HCT116 (cell line): Measurements from ENCODE around the gene DYDC2. TPM values are rescaled to one million over a fixed set of nuclear protein-coding genes. Genes with fewer than 3 reads are reported as not detected.

Experiments used
- ATAC-seq: fragments of 200-7000 bp; cut with Tn5 transposase; 2 replicates; pipeline ENCODE4 v1.9.1; 2020; ENCODE audit warnings: mild to moderate bottlenecking, moderate library complexity
- BruUV-seq: library from RNA; stranded (reverse); fragments of 400-500 nt; replicated peaks from 2 replicates; lab custom pipeline; 2021; lab: Mats Ljungman, UMichigan
- CTCF ChIA-PET: fragments of 300-600 bp; sonication (Branson Sonifier 250); formaldehyde crosslinking; loops from one replicate; lab custom pipeline; 2021; ENCODE audit warnings: antibody characterized with exemption; lab: Charles Lee
- POLR2A ChIA-PET: fragments of 300-600, 350-600 bp; sonication (Branson Sonifier 250); formaldehyde crosslinking; loops from one replicate; lab custom pipeline; 2021; ENCODE audit warnings: antibody characterized with exemption; lab: Charles Lee
- RAD21 ChIA-PET, 2 experiments: fragments of 300-600 bp; sonication (Branson Sonifier 250); formaldehyde crosslinking; loops; one replicate each; lab custom pipeline; 2023; ENCODE audit warnings: low total read pairs in 2 of 2; ENCODE audit not compliant: uncharacterized antibody in 2 of 2, unreplicated experiment in 2 of 2, low non-redundant PET in 1 of 2; lab: Charles Lee
- DNase-seq: peaks from one replicate; pipeline ENCODE4 v3.0.0-alpha.2; 2010; ENCODE audit warnings: low read depth, low spot score
- H2AFZ ChIP-seq: fragments of 200-600 bp; shearing (Covaris generic), sonication (generic); 2 replicates; pipeline ENCODE4 v1.6.1; 2017; ENCODE audit warnings: low read depth, mixed run types, mixed read lengths, antibody characterized with exemption, low read length; ENCODE audit not compliant: poor library complexity, severe bottlenecking
- H3K27ac ChIP-seq: 2 replicates; pipeline ENCODE4 v1.5.1; 2012; ENCODE audit warnings: low read depth, low read length
- H3K27me3 ChIP-seq: fragments of 200-600 bp; sonication (generic); 2 replicates; pipeline ENCODE4 v1.6.1; 2016; ENCODE audit warnings: mixed run types, low read length, mixed read lengths; ENCODE audit not compliant: insufficient read depth
- H3K36me3 ChIP-seq, 2 experiments: fragments of 200-500 bp in 1 of 2; fragments of 200-600 bp in 1 of 2; sonication (Bioruptor generic) in 1 of 2; sonication (generic) in 1 of 2; 2 replicates each; pipeline versions ENCODE4 v1.5.1 to v1.6.1; 2014 to 2016; ENCODE audit warnings: low read length in 2 of 2, inconsistent platforms in 1 of 2, mixed read lengths in 1 of 2, mixed run types in 1 of 2; ENCODE audit not compliant: insufficient read depth in 2 of 2, control insufficient read depth in 1 of 2
- H3K4me1 ChIP-seq, 2 experiments: fragments of 200-600 bp in 1 of 2; sonication (generic) in 1 of 2; 2 replicates each; pipeline versions ENCODE4 v1.5.1 to v1.6.1; 2012 to 2017; ENCODE audit warnings: low read length in 2 of 2, inconsistent platforms in 1 of 2, mild to moderate bottlenecking in 1 of 2, mixed read lengths in 1 of 2, mixed run types in 1 of 2, moderate library complexity in 1 of 2; ENCODE audit not compliant: insufficient read depth in 2 of 2, control insufficient read depth in 1 of 2
- H3K4me2 ChIP-seq: fragments of 200-600 bp; sonication (generic); 2 replicates; pipeline ENCODE4 v1.6.1; 2017; ENCODE audit warnings: mixed run types, low read length, mixed read lengths
- H3K4me3 ChIP-seq, 2 experiments: fragments of 200-600 bp in 1 of 2; sonication (generic) in 1 of 2; replicated peaks in 1 of 2; 2 replicates each; pipeline ENCODE4 v1.5.1; 2011 to 2016; ENCODE audit warnings: low read length in 2 of 2, control low read depth in 1 of 2, low read depth in 1 of 2, mild to moderate bottlenecking in 1 of 2, mixed read lengths in 1 of 2, mixed run types in 1 of 2
- H3K79me2 ChIP-seq: fragments of 200-600 bp; sonication (generic); 2 replicates; pipeline ENCODE4 v1.6.1; 2017; ENCODE audit warnings: mild to moderate bottlenecking, mixed run types, low read length, moderate library complexity, mixed read lengths; ENCODE audit not compliant: insufficient read depth
- H3K9ac ChIP-seq: fragments of 200-600 bp; sonication (generic); 2 replicates; pipeline ENCODE4 v1.6.1; 2016; ENCODE audit warnings: low read length, mixed read lengths
- H3K9me2 ChIP-seq: fragments of 200-600 bp; sonication (generic), shearing (Covaris generic); 2 replicates; pipeline ENCODE4 v1.6.1; 2017; ENCODE audit warnings: mixed run types, mild to moderate bottlenecking, moderate library complexity; ENCODE audit not compliant: insufficient read depth
- H3K9me3 ChIP-seq, 2 experiments: fragments of 200-500 bp in 1 of 2; fragments of 200-600 bp in 1 of 2; sonication (Bioruptor generic) in 1 of 2; sonication (generic) in 1 of 2; 2 replicates each; pipeline ENCODE4 v1.6.1; 2014 to 2017; ENCODE audit warnings: low read length in 2 of 2, mixed read lengths in 2 of 2, inconsistent platforms in 1 of 2, low read depth in 1 of 2, mild to moderate bottlenecking in 1 of 2, mixed run types in 1 of 2, moderate library complexity in 1 of 2; ENCODE audit not compliant: control insufficient read depth in 1 of 2, insufficient read depth in 1 of 2
- H4K20me1 ChIP-seq: fragments of 200-600 bp; sonication (generic), shearing (Covaris generic); 2 replicates; pipeline ENCODE4 v1.6.1; 2017; ENCODE audit warnings: mixed run types, mild to moderate bottlenecking, moderate library complexity; ENCODE audit not compliant: insufficient read depth
- CEBPB ChIP-seq: IDR thresholded peaks from 2 replicates; pipeline ENCODE4 v1.6.1; 2012; ENCODE audit warnings: low read depth
- EGR1 ChIP-seq: IDR thresholded peaks from 2 replicates; pipeline ENCODE4 v1.6.1; 2012; ENCODE audit warnings: low read depth
- EZH2 ChIP-seq: fragments of 200-600 bp; sonication (generic); IDR thresholded peaks from 2 replicates; pipeline ENCODE4 v1.6.1; 2017; ENCODE audit warnings: antibody characterized with exemption, mixed run types
- FOSL1 ChIP-seq: IDR thresholded peaks from 2 replicates; pipeline ENCODE4 v1.6.1; 2012; ENCODE audit warnings: low read depth
- MAX ChIP-seq: IDR thresholded peaks from 2 replicates; pipeline ENCODE4 v1.6.1; 2012
- POLR2A ChIP-seq: IDR thresholded peaks from 2 replicates; pipeline ENCODE4 v1.7.0; 2011; ENCODE audit warnings: borderline replicate concordance; ENCODE audit not compliant: insufficient read depth, insufficient read length; ENCODE audit errors: extremely low read depth
- POLR2AphosphoS5 ChIP-seq: IDR thresholded peaks from 2 replicates; pipeline ENCODE4 v1.6.1; 2011; ENCODE audit warnings: mild to moderate bottlenecking, low read depth, low read length, moderate library complexity
- SIN3A ChIP-seq: IDR thresholded peaks from 2 replicates; pipeline ENCODE4 v1.6.1; 2012; ENCODE audit warnings: low read depth
- ZBTB33 ChIP-seq: IDR thresholded peaks from 2 replicates; pipeline ENCODE4 v1.6.1; 2011; ENCODE audit warnings: mild to moderate bottlenecking, low read length, moderate library complexity; ENCODE audit not compliant: insufficient replicate concordance; ENCODE audit errors: extremely low read depth
- ZFX ChIP-seq: fragments of 450-650 bp; IDR thresholded peaks from 2 replicates; pipeline ENCODE4 v1.6.1; 2017
- intact Hi-C: fragments of 100-400 bp; cut with micrococcal nuclease; formaldehyde crosslinking; loops from 2 replicates; pipeline ENCODE4 v1.10.0; 2022
- total RNA-seq: library from RNA; stranded (reverse); gene quantifications from one replicate; pipeline ENCODE4 v1.2.1, GENCODE V29; 2021; ENCODE audit not compliant: unreplicated experiment

Gene DYDC2
- total RNA-seq, 1 experiment from 2014 or later: not detected

GRCh38 chr10:80408242-80409101 lies 51.9 kb downstream of the DYDC2 start, which contains the start of gene PRXL2A:
Gene PRXL2A, plus strand, starts transcription at chr10:80408551. Its CDS starts 11,917 bp downstream, at chr10:80420468.
- peaks cover 3 to 12% of the 10 kb centered on the region in 2 experiments; a peak in 3 of 4 replicates for H3K4me1 ChIP-seq
- H3K27me3 ChIP-seq: no peaks in the 10 kb centered on the region
- H3K9me3 ChIP-seq: no peaks in the 10 kb centered on the region
- H3K27ac ChIP-seq: peak within 1 kb of the TSS; percentile 63
- no peaks in the 10 kb centered on the region for H3K79me2 ChIP-seq
- CTCF ChIA-PET: interaction anchor here (0.6 to 2.2 kb wide), 4 partner anchors 36 to 188 kb away, joined by 3 to 13 read pairs (median 4); no protein-coding TSS in a partner anchor
- H3K4me3 ChIP-seq: peak within 1 kb of the TSS; percentile 43 to 57
- peak within 1 kb of the TSS; percentile 83 for H3K4me2 ChIP-seq
- DNase-seq: no peak
- H3K36me3 ChIP-seq: no peaks in the 10 kb centered on the region
- H3K9ac ChIP-seq: peak within 1 kb of the TSS; percentile 51
- peak; percentile 86 for ATAC-seq
- no peaks in the 10 kb centered on the region for H3K9me2 ChIP-seq
- intact Hi-C loops: no loop called here
- no peak for TF ChIP-seq ZBTB33
- peak; percentile 9; the same call in 1 of the 2 replicates for TF ChIP-seq EGR1
- peak; percentile 54 for TF ChIP-seq MAX
- no peak for TF ChIP-seq CEBPB
- peak; percentile 76 for TF ChIP-seq POLR2A
- no peak for TF ChIP-seq SIN3A
- peak; percentile 70 for TF ChIP-seq POLR2AphosphoS5
- TF ChIP-seq FOSL1: no peak
- no peak for TF ChIP-seq EZH2
- TF ChIP-seq ZFX: peak; percentile 8; the same call in 1 of the 2 replicates
- TF ChIP-seq, all 23 proteins: peak for 5
- ChIA-PET RAD21 (no interaction called here), POLR2A (interaction anchor here (1.1 kb wide), 1 partner anchor 52 kb away, joined by 3 read pairs; no protein-coding TSS in a partner anchor)
- no TSS peak for BruUV-seq
- Histone ChIP-seq H4K20me1 (no peaks in the 10 kb centered on the region), H2AFZ (peak within 1 kb of the TSS; percentile 56)
